GM12878 (cell line): ENCODE data around the gene HOXD11. TPM values are rescaled to one million over a fixed set of nuclear protein-coding genes. Genes with fewer than 3 reads are reported as not detected.

Experiments used
- ATAC-seq: fragments of 200-7000 bp; cut with Tn5 transposase; 3 replicates; pipeline ENCODE4 v1.9.1; 2020; ENCODE audit warnings: mild to moderate bottlenecking, moderate library complexity
- BruUV-seq: library from RNA; stranded (reverse); fragments of 400-500 nt; replicated peaks from 2 replicates; lab custom pipeline; 2021; lab: Mats Ljungman, UMichigan
- CTCF ChIA-PET: fragments of 300-600 bp; sonication (Branson Sonifier 250); formaldehyde crosslinking; extraction: SDS; loops from one replicate; lab custom pipeline; 2021; ENCODE audit warnings: inconsistent platforms; lab: Yijun Ruan, JAX
- POLR2A ChIA-PET: fragments of 350-600 bp; formaldehyde crosslinking; extraction: SDS; loops from one replicate; lab custom pipeline; 2021; ENCODE audit warnings: inconsistent platforms; lab: Charles Lee
- RAD21 ChIA-PET: fragments of 300-600 bp; sonication (Branson Sonifier 250); formaldehyde crosslinking; loops from one replicate; lab custom pipeline; 2023; ENCODE audit warnings: antibody characterized with exemption; ENCODE audit not compliant: unreplicated experiment; lab: Charles Lee
- SMC1A ChIA-PET: fragments of 300-600 bp; sonication (Branson Sonifier 250); formaldehyde crosslinking; loops from one replicate; lab custom pipeline; 2023; ENCODE audit not compliant: unreplicated experiment, uncharacterized antibody; lab: Charles Lee
- DNase-seq: peaks from one replicate; pipeline ENCODE4 v3.0.0-alpha.2; 2011; ENCODE audit warnings: low read depth, low spot score
- FAIRE-seq: peaks from 3 replicates; lab custom pipeline; 2011; peaks lifted over from hg19 to GRCh38; lab: Jason Lieb, UNC
- H2AFZ ChIP-seq: 2 replicates; pipeline ENCODE4 v1.6.0; 2011; ENCODE audit warnings: low read depth, low read length, control low read depth; ENCODE audit not compliant: control insufficient read depth
- H3K27ac ChIP-seq: 2 replicates; pipeline ENCODE4 v1.5.1; 2011; ENCODE audit warnings: control low read depth; ENCODE audit not compliant: control insufficient read depth, insufficient read depth
- H3K27me3 ChIP-seq, 2 experiments: replicated peaks in 1 of 2; 2 replicates each; pipeline versions ENCODE4 v1.6.0 to v1.6.1; 2011; ENCODE audit warnings: low read length in 1 of 2; ENCODE audit not compliant: control insufficient read depth in 2 of 2, insufficient read depth in 2 of 2
- H3K36me3 ChIP-seq, 2 experiments: 2 replicates each; pipeline ENCODE4 v1.5.1; 2011; ENCODE audit warnings: low read length in 1 of 2; ENCODE audit not compliant: control insufficient read depth in 2 of 2, insufficient read depth in 2 of 2
- H3K4me1 ChIP-seq: 2 replicates; pipeline ENCODE4 v1.6.1; 2011; ENCODE audit warnings: mild to moderate bottlenecking, low read length, moderate library complexity, mixed read lengths; ENCODE audit not compliant: control insufficient read depth, insufficient read depth
- H3K4me2 ChIP-seq: 2 replicates; pipeline ENCODE4 v1.6.0; 2011; ENCODE audit warnings: control low read depth; ENCODE audit not compliant: control insufficient read depth, insufficient read depth
- H3K4me3 ChIP-seq: fragments of 200-600 bp; sonication (generic); 2 replicates; pipeline ENCODE4 v1.5.1; 2016
- H3K79me2 ChIP-seq: 2 replicates; pipeline ENCODE4 v1.6.0; 2011; ENCODE audit warnings: low read length; ENCODE audit not compliant: control insufficient read depth, insufficient read depth
- H3K9ac ChIP-seq: 2 replicates; pipeline ENCODE4 v1.8.0; 2011; ENCODE audit warnings: low read length, control low read depth, mixed read lengths; ENCODE audit not compliant: control insufficient read depth, insufficient read depth
- H3K9me3 ChIP-seq: replicated peaks from 3 replicates; pipeline ENCODE4 v1.5.1; 2011; ENCODE audit warnings: mild to moderate bottlenecking, low read length; ENCODE audit not compliant: control insufficient read depth, insufficient read depth
- H4K20me1 ChIP-seq: 2 replicates; pipeline ENCODE4 v1.6.0; 2011; ENCODE audit not compliant: control insufficient read depth, insufficient read depth
- GABPA ChIP-seq: IDR thresholded peaks from 2 replicates; pipeline ENCODE4 v1.6.1; 2014; ENCODE audit warnings: antibody characterized with exemption, low read depth, mild to moderate bottlenecking, inconsistent platforms
- HDAC6 ChIP-seq: fragments of 200-600 bp; sonication (generic); IDR thresholded peaks from one replicate; pipeline ENCODE4 v1.8.0; 2017; ENCODE audit warnings: antibody characterized with exemption; ENCODE audit not compliant: unreplicated experiment
- JUND ChIP-seq: IDR thresholded peaks from 2 replicates; pipeline ENCODE4 v1.6.1; 2012; ENCODE audit warnings: low read depth, mild to moderate bottlenecking, low read length, improper control_type of control experiment, moderate library complexity
- SREBF2 ChIP-seq: IDR thresholded peaks from 2 replicates; pipeline ENCODE4 v1.6.1; 2012; ENCODE audit warnings: mild to moderate bottlenecking, low read length
- SUZ12 ChIP-seq: fragments of 200-600 bp; sonication (generic); IDR thresholded peaks from one replicate; pipeline ENCODE4 v1.6.1; 2018; ENCODE audit warnings: antibody characterized with exemption, mild to moderate bottlenecking; ENCODE audit not compliant: unreplicated experiment
- ZBTB4 ChIP-seq: fragments of 450-650 bp; formaldehyde crosslinking; IDR thresholded peaks from 2 replicates; pipeline ENCODE4 v1.4.0; 2022; ENCODE audit warnings: mild to moderate bottlenecking, moderate library complexity
- WGBS: methylation state at CpG from one replicate; pipeline ENCODE4 v1.1.6; 2016; ENCODE audit warnings: low lambda C conversion rate; ENCODE audit not compliant: insufficient replicate concordance, insufficient coverage; ENCODE audit errors: missing lambda C conversion rate; 5-methylcytosine and 5-hydroxymethylcytosine counted together
- in situ Hi-C: fragments of 300-500 bp; cut with MboI; formaldehyde crosslinking; loops from 9 replicates; pipeline ENCODE4 v1.14.3; 2018; ENCODE audit warnings: mixed read lengths
- intact Hi-C: fragments of 100-400 bp; cut with micrococcal nuclease; formaldehyde crosslinking; loops from one replicate; pipeline ENCODE4 v1.14.2; 2022; ENCODE audit not compliant: unreplicated experiment
- polyA plus RNA-seq, 11 experiments: library from polyadenylated mRNA; depleted of rRNA in 4 of 11; unstranded in 6 of 11; stranded (reverse) in 5 of 11; fragments of >200 nt; fragmentation: Nextera tagmentation in 4 of 11; fragmentation: Illumina TruSeq in 1 of 11; extraction: Ambion mirVana in 4 of 11; extraction: Trizol in 1 of 11; gene quantifications; 1 replicate in 1 of 11; 2 replicates in 10 of 11; pipeline versions ENCODE4 v1.2.1 to v1.2.3, GENCODE V29; 2011 to 2016; ENCODE audit warnings: inconsistent platforms in 2 of 11, missing spikeins in 2 of 11, low read depth in 1 of 11
- total RNA-seq, 4 experiments: library from RNA; depleted of rRNA in 3 of 4; stranded (reverse); fragments of >200 nt in 3 of 4; fragmentation: Illumina TruSeq in 1 of 4; extraction: Trizol in 1 of 4; gene quantifications; 2 replicates each; pipeline versions ENCODE4 v1.2.1 to v1.2.3, GENCODE V29; 2013 to 2021

The HOXD11 gene
- total and polyA plus RNA-seq, 10 of the 15 experiments (the other 5 are each of a cell fraction or from before 2014, with no cell fraction given), result not detected

GRCh38 chr2:176132205-176133171 lies 25.4 kb downstream of the HOXD11 start:
- no peak overlapping the region for H2AFZ ChIP-seq
- ATAC-seq, result no peak
- no peak overlapping the region for H3K9ac ChIP-seq
- no peaks in the 10 kb centered on the region for H3K79me2 ChIP-seq
- H4K20me1 ChIP-seq, result no peaks in the 10 kb centered on the region
- no peak for FAIRE-seq
- H3K4me2 ChIP-seq, result no peak overlapping the region
- ChIA-PET SMC1A (interaction anchor here (0.7 to 3.2 kb wide), 12 partner anchors 10 to 1029 kb away, joined by 3 to 13 read pairs (median 4); no protein-coding TSS in a partner anchor), RAD21 (interaction anchor here (1.5 to 2.4 kb wide), 3 partner anchors 422 to 1016 kb away, joined by 4 to 8 read pairs (median 7); no protein-coding TSS in a partner anchor), CTCF (interaction anchor here (0.7 to 3.4 kb wide), 15 partner anchors 8 to 1215 kb away, joined by 3 to 36 read pairs (median 7); no protein-coding TSS in a partner anchor), POLR2A (no interaction called here)
- intact Hi-C loops, result no loop called here
- H3K27me3 ChIP-seq, result peaks cover 10 to 32% of the 10 kb centered on the region in 2 experiments
- H3K4me1 ChIP-seq, result no peaks in the 10 kb centered on the region
- 25% methylated on average over 30 of the region's 33 CpGs for WGBS
- peaks cover 1% of the 10 kb centered on the region; the same call in 2 of the 3 replicates for H3K9me3 ChIP-seq
- peak overlapping the region; percentile 6; the same call in 1 of the 2 replicates for H3K4me3 ChIP-seq
- in situ Hi-C loops, result loop anchor here (25.0 kb wide), 1 partner anchor 1205 kb away; no protein-coding TSS in a partner anchor
- no peak for DNase-seq
- no peaks in the 10 kb centered on the region for H3K36me3 ChIP-seq
- no TSS peak for BruUV-seq
- TF ChIP-seq HDAC6 (no peak), SUZ12 (peak; percentile 34)
- TF ChIP-seq, all 136 proteins: peak for 1
- H3K27ac ChIP-seq, result no peak overlapping the region

GRCh38 chr2:176133389-176133788 lies 26.3 kb downstream of the HOXD11 start:
- RAD21 ChIA-PET, result no interaction called here
- in situ Hi-C loops, result loop anchor here (25.0 kb wide), 1 partner anchor 1204 kb away; no protein-coding TSS in a partner anchor
- no peak for FAIRE-seq

More at GRCh38 chr2:176133389-176133788, 26.3 kb downstream of the HOXD11 start:
- Histone ChIP-seq H3K4me2 (no peak overlapping the region), H3K27me3 (peaks cover 9 to 28% of the 10 kb centered on the region in 2 experiments), H4K20me1 (no peaks in the 10 kb centered on the region), H3K36me3 (no peaks in the 10 kb centered on the region), H3K4me3 (no peak overlapping the region), H2AFZ (no peak overlapping the region), H3K9me3 (no peaks in the 10 kb centered on the region; the same call in 1 of the 3 replicates), H3K79me2 (no peaks in the 10 kb centered on the region), H3K27ac (no peak overlapping the region), H3K4me1 (no peaks in the 10 kb centered on the region), H3K9ac (no peak overlapping the region)
- ChIA-PET SMC1A (interaction anchor here (0.9 to 3.2 kb wide), 4 partner anchors 322 to 1015 kb away, joined by 3 to 13 read pairs (median 4); no protein-coding TSS in a partner anchor), CTCF (interaction anchor here (1.0 to 3.4 kb wide), 5 partner anchors 322 to 1015 kb away, joined by 3 to 36 read pairs (median 11); no protein-coding TSS in a partner anchor), POLR2A (no interaction called here)
- intact Hi-C loops, result no loop called here
- ATAC-seq (no peak), DNase-seq (no peak)
- BruUV-seq, result no TSS peak
- no peak for TF ChIP-seq SREBF2
- TF ChIP-seq JUND, result no peak
- no peak for TF ChIP-seq ZBTB4
- no peak for TF ChIP-seq GABPA
